Endothelial cell of umbilical vein (primary cell): Measurements from ENCODE around the gene KCNH5.

ENCODE experiments used
- EZH2 ChIP-seq: IDR thresholded peaks from 2 replicates; pipeline ENCODE4 v1.6.1; 2012; ENCODE audit warnings: borderline replicate concordance, low read depth, mild to moderate bottlenecking, moderate library complexity, low read length, inconsistent platforms; ENCODE audit not compliant: severe bottlenecking
- FOS ChIP-seq: IDR thresholded peaks from 2 replicates; pipeline ENCODE4 v1.6.1; 2011; ENCODE audit warnings: mild to moderate bottlenecking, low read length, moderate library complexity, borderline replicate concordance; ENCODE audit not compliant: insufficient read depth
- GATA2 ChIP-seq: IDR thresholded peaks from 2 replicates; pipeline ENCODE4 v1.7.0; 2011; ENCODE audit warnings: low read depth, mild to moderate bottlenecking, moderate library complexity, mixed read lengths, low read length; ENCODE audit not compliant: insufficient read length, insufficient read depth
- JUN ChIP-seq: IDR thresholded peaks from 2 replicates; pipeline ENCODE4 v1.6.1; 2011; ENCODE audit warnings: borderline replicate concordance, low read depth; ENCODE audit not compliant: insufficient read length, insufficient read depth
- MYC ChIP-seq: IDR thresholded peaks from one replicate; pipeline ENCODE4 v1.6.1; 2011; ENCODE audit warnings: mild to moderate bottlenecking, low read depth, low read length
- POLR2A ChIP-seq: IDR thresholded peaks from 2 replicates; pipeline ENCODE4 v1.6.1; 2012; ENCODE audit warnings: low read depth, mild to moderate bottlenecking, control low read depth, low read length
- POLR2AphosphoS5 ChIP-seq: IDR thresholded peaks from 2 replicates; pipeline ENCODE4 v1.6.1; 2012; ENCODE audit warnings: low read depth, mild to moderate bottlenecking, control low read depth, low read length, moderate library complexity; ENCODE audit not compliant: insufficient read depth
- TF ChIP-seq, protein P1 (sequence below), 2 donors: IDR thresholded peaks; 1 replicate in 1 of 2; 2 replicates in 1 of 2; pipeline ENCODE4 v1.5.1; 2011; ENCODE audit warnings: low read length in 2 of 2, mild to moderate bottlenecking in 2 of 2, moderate library complexity in 2 of 2, control low read depth in 1 of 2, inconsistent platforms in 1 of 2, low read depth in 1 of 2; ENCODE audit not compliant: insufficient read depth in 1 of 2; ENCODE audit errors: extremely low read depth in 1 of 2
- TF ChIP-seq, protein P2 (sequence below): IDR thresholded peaks from 2 replicates; pipeline ENCODE4 v1.6.1; 2011; ENCODE audit not compliant: insufficient read depth, insufficient read length

GRCh38 chr14:62854951-62855350, 190.3 kb downstream of the KCNH5 start:
- TF ChIP-seq EZH2 (no peak), POLR2AphosphoS5 (no peak), POLR2A (no peak), FOS (no peak), JUN (no peak), MYC (no peak), GATA2 (no peak)
- TF ChIP-seq, protein P1, sequence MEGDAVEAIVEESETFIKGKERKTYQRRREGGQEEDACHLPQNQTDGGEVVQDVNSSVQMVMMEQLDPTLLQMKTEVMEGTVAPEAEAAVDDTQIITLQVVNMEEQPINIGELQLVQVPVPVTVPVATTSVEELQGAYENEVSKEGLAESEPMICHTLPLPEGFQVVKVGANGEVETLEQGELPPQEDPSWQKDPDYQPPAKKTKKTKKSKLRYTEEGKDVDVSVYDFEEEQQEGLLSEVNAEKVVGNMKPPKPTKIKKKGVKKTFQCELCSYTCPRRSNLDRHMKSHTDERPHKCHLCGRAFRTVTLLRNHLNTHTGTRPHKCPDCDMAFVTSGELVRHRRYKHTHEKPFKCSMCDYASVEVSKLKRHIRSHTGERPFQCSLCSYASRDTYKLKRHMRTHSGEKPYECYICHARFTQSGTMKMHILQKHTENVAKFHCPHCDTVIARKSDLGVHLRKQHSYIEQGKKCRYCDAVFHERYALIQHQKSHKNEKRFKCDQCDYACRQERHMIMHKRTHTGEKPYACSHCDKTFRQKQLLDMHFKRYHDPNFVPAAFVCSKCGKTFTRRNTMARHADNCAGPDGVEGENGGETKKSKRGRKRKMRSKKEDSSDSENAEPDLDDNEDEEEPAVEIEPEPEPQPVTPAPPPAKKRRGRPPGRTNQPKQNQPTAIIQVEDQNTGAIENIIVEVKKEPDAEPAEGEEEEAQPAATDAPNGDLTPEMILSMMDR (IDR thresholded peaks at IDR 0.05; ENCODE audit: extremely low read depth in 1 of 2, insufficient read depth in 1 of 2, low read depth in 1 of 2, low read length in 2 of 2) = no peak
- TF ChIP-seq, protein P2, sequence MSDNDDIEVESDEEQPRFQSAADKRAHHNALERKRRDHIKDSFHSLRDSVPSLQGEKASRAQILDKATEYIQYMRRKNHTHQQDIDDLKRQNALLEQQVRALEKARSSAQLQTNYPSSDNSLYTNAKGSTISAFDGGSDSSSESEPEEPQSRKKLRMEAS = no peak
